ENCODE measurements around the gene NTNG2. TPM values are rescaled to one million over a fixed set of nuclear protein-coding genes. Genes with fewer than 3 reads are reported as not detected.

NTNG2 gene
- total RNA-seq, 1 donor from 2014 or later: 0.20 TPM

- DNase-seq (ENCODE audit: low read depth, low spot score): no peak
Observed at GRCh38 chr9:132169672-132170392, 8.0 kb downstream of the NTNG2 start.

- no peak for DNase-seq (ENCODE audit: low read depth, low spot score)
Observed at GRCh38 chr9:132171702-132172101, 9.8 kb downstream of the NTNG2 start.

DNA sequence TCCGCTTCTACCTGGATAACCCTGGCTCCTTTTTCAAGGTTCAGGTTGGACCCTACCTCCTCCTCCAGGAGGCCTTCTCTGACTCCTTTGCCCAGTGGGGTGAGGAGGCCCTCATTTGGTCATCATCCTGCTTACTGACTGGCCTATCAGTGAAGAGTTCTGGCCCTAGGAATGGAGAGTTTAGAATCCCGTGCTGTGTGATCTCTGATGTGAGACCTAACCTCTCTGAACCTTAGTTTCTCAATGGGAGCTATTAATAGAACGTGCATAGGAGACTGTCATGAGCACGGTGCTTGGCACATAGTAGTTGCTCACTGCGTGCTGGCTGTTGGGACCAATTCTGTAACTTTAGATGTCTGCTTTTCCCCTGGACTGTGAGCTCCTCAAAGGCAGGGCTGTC, 10.3 kb downstream of the NTNG2 start:
- DNase-seq (ENCODE audit: low read depth, low spot score): no peak

GRCh38 chr9:132175431-132175830, 13.6 kb downstream of the NTNG2 start:
- no peak for DNase-seq (ENCODE audit: low read depth, low spot score)

DNA sequence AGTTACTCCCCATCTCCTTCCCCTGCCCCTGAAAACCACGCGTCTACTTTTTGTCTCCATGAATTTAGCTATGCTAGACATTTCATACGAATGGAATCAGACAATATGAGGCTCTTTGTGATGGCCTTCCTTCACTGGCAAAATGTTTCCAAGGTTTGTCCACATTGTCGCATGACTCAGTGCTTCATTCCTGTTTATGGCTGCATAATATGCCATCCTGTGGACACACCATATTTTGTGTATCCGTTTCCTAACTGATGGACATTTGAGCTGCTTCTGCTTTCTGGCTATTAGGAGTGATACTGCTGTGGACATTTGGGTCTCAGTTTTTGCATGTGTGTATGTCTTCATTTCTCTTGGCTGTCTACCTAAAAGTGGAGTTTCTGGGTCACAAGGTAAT, 14.5 kb downstream of the NTNG2 start:
- no peak for DNase-seq (ENCODE audit: low read depth, low spot score)

DNA sequence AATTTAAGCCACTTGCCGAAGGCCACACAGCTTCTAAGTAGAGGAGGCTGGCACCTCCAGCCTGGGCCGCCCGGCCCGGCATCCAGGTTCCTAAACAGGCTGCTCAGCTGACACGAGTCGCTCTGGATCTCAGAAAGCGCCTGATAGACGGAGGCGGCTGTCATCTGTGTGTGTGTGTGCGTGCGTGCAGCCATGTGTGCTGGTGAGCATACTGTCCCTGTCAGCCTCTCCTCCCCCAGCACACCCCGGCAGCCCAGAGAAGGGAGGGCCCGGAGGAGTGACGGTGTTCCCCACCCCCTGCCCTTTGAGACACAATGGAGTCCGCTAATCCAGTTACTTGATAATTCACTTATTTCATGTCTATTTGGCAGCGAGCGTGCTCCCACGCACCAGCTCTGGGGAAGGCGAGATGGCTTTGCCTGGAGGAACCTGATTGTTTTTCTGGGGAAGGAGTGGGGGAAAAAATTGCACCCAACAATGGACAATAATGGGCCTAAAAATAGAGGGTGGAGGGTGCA, 20.0 kb downstream of the NTNG2 start:
- no peak for DNase-seq (ENCODE audit: low read depth, low spot score)

GRCh38 chr9:132182314-132183091, 20.6 kb downstream of the NTNG2 start:
- DNase-seq (ENCODE audit: low read depth, low spot score): no peak

DNA sequence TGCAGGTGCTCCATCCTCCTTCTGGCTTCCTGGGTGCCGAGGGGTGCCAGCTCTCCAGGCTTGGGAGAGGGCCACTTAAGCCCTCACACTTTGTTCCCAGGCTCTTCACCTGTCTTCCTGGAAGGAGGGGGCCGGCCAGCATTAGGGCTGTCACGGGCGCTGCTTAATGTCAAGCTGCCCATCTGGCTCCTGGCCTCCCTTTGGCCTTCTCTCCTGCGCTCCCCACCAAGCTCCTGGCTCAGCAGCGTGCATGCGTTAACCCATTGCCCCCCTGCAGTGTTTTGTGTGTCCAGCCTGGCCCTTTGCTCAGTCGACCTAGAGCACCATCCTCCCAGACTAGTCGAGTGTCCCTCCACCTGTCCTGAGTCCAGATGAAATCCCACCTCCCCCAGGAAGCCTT, 21.3 kb downstream of the NTNG2 start:
- no peak for DNase-seq (ENCODE audit: low read depth, low spot score)

DNA sequence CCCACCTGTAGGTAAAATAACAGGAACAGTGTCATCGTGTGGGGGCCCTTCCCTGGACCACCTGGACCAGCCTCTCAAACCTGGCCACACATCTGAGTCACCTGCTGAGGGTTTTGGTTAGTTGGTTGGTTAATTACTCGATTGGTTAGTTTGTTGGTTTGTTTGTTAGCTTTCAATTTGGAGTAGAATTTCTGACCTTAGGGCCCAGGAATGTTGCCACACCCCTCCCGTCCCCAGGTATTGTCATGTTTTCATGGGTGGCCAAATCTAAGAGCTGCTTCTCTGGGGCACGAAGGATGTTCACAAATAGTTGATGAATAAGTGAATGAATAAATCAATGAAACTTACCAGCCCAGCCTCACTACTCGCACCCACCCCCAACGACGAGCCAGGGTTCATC, 21.9 kb downstream of the NTNG2 start:
- no peak for DNase-seq (ENCODE audit: low read depth, low spot score)

- DNase-seq (ENCODE audit: low read depth, low spot score): no peak
Observed at GRCh38 chr9:132184124-132184523, 22.3 kb downstream of the NTNG2 start.

DNA sequence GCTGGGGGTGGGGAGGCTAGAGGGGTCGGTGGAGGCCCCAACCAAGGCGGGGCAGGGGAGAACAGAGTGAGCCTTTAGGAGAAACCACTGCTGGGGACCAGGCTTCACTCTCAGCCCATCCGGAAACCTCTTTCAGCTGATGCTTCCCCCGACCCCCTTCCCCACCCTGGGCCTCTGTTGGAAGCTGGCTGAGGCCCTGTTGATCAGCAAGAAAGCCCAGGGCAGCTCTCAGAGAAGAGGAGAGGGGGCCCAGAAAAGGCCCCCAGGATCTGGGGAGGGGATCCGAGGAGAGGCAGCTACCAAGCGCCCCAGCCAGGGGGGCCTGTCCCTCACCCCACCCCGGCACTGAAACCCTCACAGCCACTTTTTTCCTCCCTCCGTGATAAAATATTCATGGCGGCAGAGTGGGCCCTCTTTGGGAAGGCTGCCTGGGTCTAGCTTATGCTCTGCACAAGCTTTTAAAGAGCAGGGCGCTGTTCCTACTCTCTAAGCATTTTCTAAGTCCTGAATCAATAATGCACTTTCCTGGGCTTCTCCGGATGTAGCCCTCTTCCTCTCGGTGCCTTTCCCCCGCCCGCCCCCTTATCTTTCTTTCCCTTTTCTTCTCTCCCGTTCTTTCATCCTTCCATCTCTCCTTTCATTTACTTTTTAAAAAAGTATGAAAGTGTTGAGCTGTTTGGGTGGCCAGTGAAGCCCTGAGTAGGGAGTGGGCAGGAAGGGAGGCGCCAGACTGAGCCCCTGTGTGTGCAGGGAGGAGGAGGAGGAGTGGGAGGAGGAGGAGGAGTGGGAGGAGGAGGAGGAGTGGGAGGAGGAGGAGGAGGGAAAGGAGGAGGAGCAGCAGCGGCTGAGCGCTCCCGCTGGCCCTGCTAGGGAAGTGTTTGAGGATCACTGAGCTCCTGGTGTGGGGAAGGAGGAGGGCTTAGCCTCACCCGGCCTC, 23.5 kb downstream of the NTNG2 start:
- DNase-seq (ENCODE audit: low read depth, low spot score): no peak

DNA sequence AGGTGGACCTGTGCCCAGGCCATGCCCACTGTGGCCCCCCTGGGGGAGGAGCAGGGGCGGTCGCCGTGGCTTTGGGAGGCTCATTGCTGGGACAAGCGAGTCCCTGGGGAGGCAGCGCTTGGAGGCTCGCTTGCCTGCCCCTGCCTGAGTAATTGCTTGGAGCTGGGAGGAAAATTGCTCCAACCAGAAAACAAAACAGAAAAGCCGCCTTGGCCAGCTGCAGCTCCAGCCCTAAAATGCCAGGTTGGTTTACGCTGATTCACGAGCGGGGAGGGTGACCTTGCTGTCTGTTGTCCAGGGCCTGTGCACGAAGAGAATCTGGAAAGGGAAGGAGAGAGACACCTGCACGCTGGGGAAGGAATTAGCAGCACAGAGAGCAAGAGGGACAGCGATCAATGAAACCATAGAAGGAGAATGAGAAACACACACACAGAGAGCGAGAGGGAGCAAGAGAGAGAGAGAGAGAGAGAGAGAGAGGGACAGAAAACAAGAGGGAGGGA, 25.3 kb downstream of the NTNG2 start:
- DNase-seq (ENCODE audit: low read depth, low spot score): no peak

DNA sequence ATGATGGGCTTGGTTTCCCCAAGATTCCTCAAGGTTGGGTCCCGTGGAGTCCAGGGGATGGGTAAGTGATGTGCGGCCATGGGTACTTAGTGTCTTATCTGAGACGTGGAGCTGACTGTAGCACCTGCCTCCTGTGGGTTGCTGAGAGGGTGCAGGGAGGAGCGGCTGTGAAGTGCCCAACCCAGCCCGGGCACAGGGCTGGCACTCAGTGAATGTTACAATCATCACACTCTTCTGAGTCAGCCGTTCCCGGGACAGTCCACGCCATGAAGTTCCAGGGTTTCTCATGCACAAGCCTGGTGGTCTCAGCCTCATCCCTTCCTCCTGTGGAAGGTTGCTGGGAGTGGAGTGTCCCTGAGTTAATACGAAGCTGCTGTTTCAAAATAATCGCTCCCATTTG, 29.1 kb downstream of the NTNG2 start:
- DNase-seq (ENCODE audit: low read depth, low spot score): no peak

DNA sequence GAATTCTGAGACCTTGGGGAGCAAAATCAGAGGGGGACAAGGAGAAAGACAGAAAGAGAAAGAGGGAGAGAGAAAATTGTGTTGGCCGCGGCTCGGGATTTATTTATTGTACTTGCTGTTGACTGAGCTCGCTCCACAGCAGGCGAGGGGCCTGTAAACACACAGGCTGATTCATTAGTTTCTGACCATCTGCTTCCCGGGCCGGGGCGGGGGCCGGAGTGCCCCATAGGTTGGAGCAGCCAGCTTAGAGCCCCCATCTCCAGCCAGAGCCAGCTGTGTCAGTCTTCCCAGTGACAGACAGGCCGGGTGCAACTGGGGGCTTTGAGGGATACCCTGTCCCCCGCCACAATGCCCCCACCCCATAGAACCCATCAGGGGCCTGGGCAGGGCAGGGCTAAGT, 30.9 kb downstream of the NTNG2 start:
- no peak for DNase-seq (ENCODE audit: low read depth, low spot score)

DNA sequence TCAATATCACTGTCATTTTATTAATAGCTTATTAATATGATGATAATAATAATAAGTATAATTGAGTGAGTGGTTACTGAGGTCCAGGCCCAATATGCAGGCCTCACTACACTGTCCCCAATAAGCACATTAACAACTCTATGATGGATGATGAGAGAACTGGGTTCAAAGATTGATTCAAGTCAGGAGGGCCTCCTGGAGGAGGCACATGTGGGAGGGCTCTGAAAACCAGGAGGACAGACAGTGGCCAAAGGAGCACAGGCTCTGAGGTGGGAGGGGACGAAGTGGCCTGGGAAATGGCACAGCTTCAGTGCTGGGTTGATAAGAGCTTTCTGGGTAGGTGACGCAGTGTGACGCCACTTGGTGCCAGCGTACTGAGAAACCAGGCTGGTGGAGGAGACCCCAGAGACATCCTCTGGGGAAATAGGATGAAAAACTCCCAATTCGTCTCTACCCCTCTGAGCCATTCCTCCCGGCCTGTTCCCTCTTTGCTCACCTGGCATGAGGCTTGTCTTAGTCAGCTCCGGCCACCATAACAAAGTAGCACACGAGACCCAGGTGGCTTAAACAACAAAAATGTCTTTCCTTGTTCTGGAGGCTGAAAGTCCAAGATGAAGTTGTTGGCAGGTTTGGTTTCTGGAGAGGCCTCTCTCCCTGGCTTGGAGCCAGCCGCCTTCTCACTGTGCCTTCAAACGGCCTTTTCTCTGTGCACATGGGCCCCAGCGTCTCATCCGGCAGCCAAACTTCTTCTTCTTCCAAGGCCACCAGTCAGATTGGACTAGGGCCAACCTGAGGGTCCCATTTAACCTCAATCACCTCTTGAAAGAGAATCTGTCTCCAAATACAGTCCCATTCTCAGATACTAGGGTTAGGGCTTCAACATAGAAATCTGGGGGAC, 31.6 kb downstream of the NTNG2 start:
- DNase-seq (ENCODE audit: low read depth, low spot score): no peak

GRCh38 chr9:132194508-132194907, 32.6 kb downstream of the NTNG2 start:
- no peak for DNase-seq (ENCODE audit: low read depth, low spot score)

GRCh38 chr9:132197315-132197714, 35.5 kb downstream of the NTNG2 start:
- DNase-seq (ENCODE audit: low read depth, low spot score): no peak

DNA sequence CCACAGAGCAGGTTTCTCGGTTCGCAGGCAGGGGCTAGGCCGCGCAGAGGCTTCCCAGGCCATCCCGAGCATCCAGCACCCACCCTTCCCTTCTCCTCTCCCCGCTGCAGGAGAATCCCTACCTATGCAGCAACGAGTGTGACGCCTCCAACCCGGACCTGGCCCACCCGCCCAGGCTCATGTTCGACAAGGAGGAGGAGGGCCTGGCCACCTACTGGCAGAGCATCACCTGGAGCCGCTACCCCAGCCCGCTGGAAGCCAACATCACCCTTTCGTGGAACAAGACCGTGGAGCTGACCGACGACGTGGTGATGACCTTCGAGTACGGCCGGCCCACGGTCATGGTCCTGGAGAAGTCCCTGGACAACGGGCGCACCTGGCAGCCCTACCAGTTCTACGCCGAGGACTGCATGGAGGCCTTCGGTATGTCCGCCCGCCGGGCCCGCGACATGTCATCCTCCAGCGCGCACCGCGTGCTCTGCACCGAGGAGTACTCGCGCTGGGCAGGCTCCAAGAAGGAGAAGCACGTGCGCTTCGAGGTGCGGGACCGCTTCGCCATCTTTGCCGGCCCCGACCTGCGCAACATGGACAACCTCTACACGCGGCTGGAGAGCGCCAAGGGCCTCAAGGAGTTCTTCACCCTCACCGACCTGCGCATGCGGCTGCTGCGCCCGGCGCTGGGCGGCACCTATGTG, 36.1 kb downstream of the NTNG2 start:
- no peak for DNase-seq (ENCODE audit: low read depth, low spot score)

DNA sequence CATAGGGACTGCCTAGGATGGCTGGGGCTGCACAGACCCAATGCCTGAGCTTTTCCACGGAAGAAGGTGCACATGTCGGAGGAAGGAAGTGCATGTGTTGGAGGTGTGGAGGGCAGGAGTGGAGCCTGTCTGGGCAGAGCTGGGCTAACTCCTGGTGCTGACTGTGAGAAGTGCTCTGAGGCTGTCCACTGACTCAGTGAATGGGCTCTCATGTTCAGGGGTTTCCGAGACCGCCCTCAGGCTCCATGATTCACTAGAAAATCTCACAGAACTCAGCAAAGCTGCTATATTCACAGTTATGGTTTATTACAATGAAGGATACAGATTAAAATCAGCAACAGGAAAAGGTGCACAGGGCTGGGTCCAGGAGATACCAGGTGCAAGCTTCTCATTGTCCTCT, 37.2 kb downstream of the NTNG2 start:
- no peak for DNase-seq (ENCODE audit: low read depth, low spot score)

DNA sequence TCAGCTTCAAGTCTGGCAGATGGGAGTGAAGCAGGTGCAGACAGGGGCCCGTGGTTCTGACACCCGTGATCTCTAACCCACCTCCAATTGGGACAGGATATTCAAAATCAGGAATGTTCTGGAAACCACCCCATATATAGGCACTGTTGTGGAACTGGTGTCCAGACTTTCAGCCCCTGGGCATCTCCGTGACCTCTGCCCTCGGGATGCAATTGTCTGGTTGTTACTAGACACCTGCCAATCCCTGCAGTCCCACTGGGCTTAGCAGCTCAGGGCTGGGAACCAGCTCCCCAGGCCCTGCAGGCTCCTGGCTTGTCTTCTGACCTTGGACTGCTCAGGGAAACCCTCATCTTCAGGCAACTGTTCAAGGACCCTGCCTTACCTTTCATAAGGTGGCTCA, 38.8 kb downstream of the NTNG2 start:
- DNase-seq (ENCODE audit: low read depth, low spot score): no peak

Measured in pulmonary artery endothelial cell (primary cell).